NCI-H526 treated with DMSO at 0.1 percent for 48 hours (cell line): ENCODE measurements around the gene CRELD1.

Experiments used
- DNase-seq: peaks from one replicate; lab custom pipeline; 2025; lab: John Stamatoyannopoulos, UW

CRELD1 gene

GRCh38 chr3:9957214-9957613 is 23.6 kb downstream of the CRELD1 start:
- DNase-seq: no peak

GRCh38 chr3:9965200-9965875 is 31.7 kb downstream of the CRELD1 start:
- no peak for DNase-seq

- DNase-seq: no peak
These were observed 33.2 kb downstream of the CRELD1 start for GRCh38 chr3:9966841-9967240.

- no peak for DNase-seq
These were observed 36.0 kb downstream of the CRELD1 start for GRCh38 chr3:9969632-9970019.

- no peak for DNase-seq
These were observed 36.5 kb downstream of the CRELD1 start for GRCh38 chr3:9970020-9970652.

GRCh38 chr3:9976721-9977709 is 43.4 kb downstream of the CRELD1 start:
- DNase-seq: no peak

- DNase-seq: no peak
These were observed 45.2 kb downstream of the CRELD1 start for GRCh38 chr3:9978710-9979305.

- DNase-seq: no peak
These were observed 46.6 kb downstream of the CRELD1 start for GRCh38 chr3:9980251-9980650.

GRCh38 chr3:9986230-9986725 is 52.6 kb downstream of the CRELD1 start:
- peak; percentile 43 for DNase-seq

- DNase-seq: no peak
These were observed 60.6 kb downstream of the CRELD1 start for GRCh38 chr3:9994086-9994844.
